H1 (cell line): ENCODE results near the gene FASN. TPM values are rescaled to one million over a fixed set of nuclear protein-coding genes. Genes with fewer than 3 reads are reported as not detected.

Experiments used
- CTCF ChIA-PET: fragments of 300-600 bp; sonication (Branson Sonifier 250); formaldehyde crosslinking; loops from one replicate; lab custom pipeline; 2021; ENCODE audit not compliant: partially characterized antibody; lab: Charles Lee
- POLR2A ChIA-PET: fragments of 300-600 bp; sonication (Branson Sonifier 250); formaldehyde crosslinking; loops from one replicate; lab custom pipeline; 2021; ENCODE audit warnings: inconsistent platforms; ENCODE audit not compliant: partially characterized antibody; lab: Charles Lee
- DNase-seq, 2 experiments: peaks; one replicate each; pipeline versions ENCODE4 v3.0.0 to v3.0.0-alpha.2; 2010 to 2022; ENCODE audit warnings: low spot score in 2 of 2, low read depth in 1 of 2, mixed read lengths in 1 of 2
- FAIRE-seq: peaks from 2 replicates; lab custom pipeline; 2011; peaks lifted over from hg19 to GRCh38; lab: Jason Lieb, UNC
- H2AFZ ChIP-seq: 2 replicates; pipeline ENCODE4 v1.8.1; 2012; ENCODE audit warnings: low read length, inconsistent platforms
- H2AK5ac ChIP-seq: 2 replicates; pipeline ENCODE4 v1.6.1; 2013; ENCODE audit warnings: low read depth, low read length
- H2BK120ac ChIP-seq: replicated peaks from 2 replicates; pipeline ENCODE3; 2013; ENCODE audit warnings: low read depth, low read length, inconsistent platforms
- H2BK12ac ChIP-seq: 2 replicates; pipeline ENCODE4 v1.6.1; 2013; ENCODE audit warnings: low read depth, low read length
- H2BK15ac ChIP-seq: 2 replicates; pipeline ENCODE4 v1.6.1; 2013; ENCODE audit warnings: low read length
- H2BK20ac ChIP-seq: 2 replicates; pipeline ENCODE4 v1.6.1; 2013; ENCODE audit warnings: low read length
- H2BK5ac ChIP-seq: 2 replicates; pipeline ENCODE4 v1.6.1; 2013; ENCODE audit warnings: low read depth, low read length
- H3K14ac ChIP-seq: 2 replicates; pipeline ENCODE4 v1.6.1; 2013; ENCODE audit warnings: inconsistent platforms; ENCODE audit not compliant: insufficient read length
- H3K18ac ChIP-seq: 2 replicates; pipeline ENCODE4 v1.6.1; 2013; ENCODE audit warnings: low read length; ENCODE audit errors: extremely low read depth
- H3K23ac ChIP-seq: 2 replicates; pipeline ENCODE4 v1.6.1; 2013; ENCODE audit warnings: inconsistent platforms; ENCODE audit not compliant: insufficient read length
- H3K23me2 ChIP-seq: 2 replicates; pipeline ENCODE4 v1.6.1; 2013; ENCODE audit warnings: low read depth, low read length
- H3K27ac ChIP-seq: 2 replicates; pipeline ENCODE4 v1.6.1; 2011; ENCODE audit warnings: low read depth, low read length, inconsistent platforms
- H3K27me3 ChIP-seq, 4 experiments: replicated peaks in 1 of 4; 1 replicate in 1 of 4; 2 replicates in 3 of 4; pipeline versions ENCODE4 v1.6.1 to v1.8.1; 2011 to 2013; ENCODE audit warnings: low read length in 3 of 4, mild to moderate bottlenecking in 3 of 4, inconsistent platforms in 2 of 4, mixed read lengths in 2 of 4, moderate library complexity in 1 of 4; ENCODE audit not compliant: control insufficient read depth in 3 of 4, insufficient read depth in 3 of 4; ENCODE audit errors: extremely low read depth in 1 of 4
- H3K36me3 ChIP-seq, 4 experiments: 2 replicates each; pipeline versions ENCODE4 v1.6.1 to v1.8.1; 2011 to 2013; ENCODE audit warnings: mild to moderate bottlenecking in 4 of 4, low read length in 3 of 4, moderate library complexity in 2 of 4, control low read depth in 1 of 4, inconsistent platforms in 1 of 4; ENCODE audit not compliant: insufficient read depth in 4 of 4, control insufficient read depth in 2 of 4
- H3K4ac ChIP-seq: replicated peaks from 2 replicates; pipeline ENCODE3; 2013; ENCODE audit warnings: low read length, low read depth, mixed read lengths, inconsistent platforms; ENCODE audit not compliant: insufficient read length
- H3K4me1 ChIP-seq, 4 experiments: replicated peaks in 1 of 4; 1 replicate in 1 of 4; 2 replicates in 3 of 4; pipeline versions ENCODE4 v1.6.1 to v1.8.1; 2011 to 2013; ENCODE audit warnings: low read length in 3 of 4, inconsistent platforms in 2 of 4, mixed read lengths in 1 of 4; ENCODE audit not compliant: insufficient read depth in 4 of 4, control insufficient read depth in 3 of 4
- H3K4me2 ChIP-seq, 2 experiments: 2 replicates each; pipeline versions ENCODE4 v1.6.1 to v1.8.1; 2011 to 2013; ENCODE audit warnings: low read depth in 2 of 2, low read length in 2 of 2, control low read depth in 1 of 2, inconsistent platforms in 1 of 2, mild to moderate bottlenecking in 1 of 2; ENCODE audit not compliant: insufficient read depth in 1 of 2
- H3K4me3 ChIP-seq, 4 experiments: fragments of 200-600, 300-600 bp in 1 of 4; sonication (generic), shearing (Covaris generic), sonication (Bioruptor Twin) in 1 of 4; 2 replicates each; pipeline versions ENCODE4 v1.5.1 to v1.8.1; 2011 to 2016; ENCODE audit warnings: low read length in 4 of 4, low read depth in 3 of 4, control low read depth in 2 of 4, inconsistent platforms in 2 of 4, mild to moderate bottlenecking in 2 of 4, mixed read lengths in 1 of 4, moderate library complexity in 1 of 4; ENCODE audit not compliant: insufficient read depth in 2 of 4; ENCODE audit errors: extremely low read depth in 1 of 4
- H3K56ac ChIP-seq: replicated peaks from 2 replicates; pipeline ENCODE3; 2013; ENCODE audit warnings: low read depth, mild to moderate bottlenecking, mixed read lengths, low read length, inconsistent platforms; ENCODE audit not compliant: insufficient read length
- H3K79me1 ChIP-seq: 2 replicates; pipeline ENCODE4 v1.6.1; 2013; ENCODE audit warnings: low read depth, low read length, control low read depth
- H3K79me2 ChIP-seq, 2 experiments: 2 replicates each; pipeline versions ENCODE4 v1.6.1 to v1.8.1; 2012 to 2013; ENCODE audit warnings: low read length in 2 of 2, mild to moderate bottlenecking in 2 of 2, inconsistent platforms in 1 of 2; ENCODE audit not compliant: insufficient read depth in 2 of 2, control insufficient read depth in 1 of 2
- H3K9ac ChIP-seq, 4 experiments: replicated peaks in 1 of 4; 1 replicate in 1 of 4; 2 replicates in 3 of 4; pipeline versions ENCODE4 v1.6.1 to v1.8.1; 2011 to 2013; ENCODE audit warnings: low read depth in 3 of 4, low read length in 3 of 4, control low read depth in 2 of 4, mild to moderate bottlenecking in 2 of 4, moderate library complexity in 2 of 4, inconsistent platforms in 1 of 4; ENCODE audit errors: extremely low read depth in 1 of 4
- H3K9me3 ChIP-seq, 2 experiments: 2 replicates each; pipeline versions ENCODE4 v1.6.1 to v1.8.1; 2012 to 2013; ENCODE audit warnings: mild to moderate bottlenecking in 2 of 2, moderate library complexity in 2 of 2, control low read depth in 1 of 2, inconsistent platforms in 1 of 2, low read depth in 1 of 2, low read length in 1 of 2, mixed read lengths in 1 of 2; ENCODE audit not compliant: insufficient read depth in 2 of 2
- H4K20me1 ChIP-seq, 2 experiments: replicated peaks in 1 of 2; 2 replicates each; pipeline versions ENCODE3 to v1.8.1; 2011 to 2013; ENCODE audit warnings: inconsistent platforms in 2 of 2, low read length in 2 of 2, mild to moderate bottlenecking in 1 of 2; ENCODE audit not compliant: insufficient read depth in 2 of 2, control insufficient read depth in 1 of 2
- H4K5ac ChIP-seq: 2 replicates; pipeline ENCODE4 v1.6.1; 2013; ENCODE audit warnings: low read length, low read depth, mixed read lengths, inconsistent platforms; ENCODE audit not compliant: insufficient read length
- H4K8ac ChIP-seq: 2 replicates; pipeline ENCODE4 v1.8.0; 2013; ENCODE audit warnings: mild to moderate bottlenecking, moderate library complexity, low read length, inconsistent platforms; ENCODE audit not compliant: insufficient read depth; ENCODE audit errors: extremely low read depth
- H4K91ac ChIP-seq: replicated peaks from 2 replicates; pipeline ENCODE3; 2013; ENCODE audit warnings: low read length, mixed read lengths, inconsistent platforms; ENCODE audit not compliant: insufficient read length
- CHD2 ChIP-seq: IDR thresholded peaks from 2 replicates; pipeline ENCODE4 v1.6.1; 2012; ENCODE audit warnings: low read length, improper control_type of control experiment
- CTCF ChIP-seq, 3 experiments: IDR thresholded peaks; 1 replicate in 2 of 3; 2 replicates in 1 of 3; pipeline versions ENCODE4 v1.5.1 to v1.6.1; 2011; ENCODE audit warnings: low read length in 3 of 3, mild to moderate bottlenecking in 3 of 3, inconsistent platforms in 2 of 3, low read depth in 1 of 3, moderate library complexity in 1 of 3; ENCODE audit not compliant: insufficient read depth in 1 of 3; ENCODE audit errors: control extremely low read depth in 1 of 3
- HDAC2 ChIP-seq, 2 experiments: fragments of 300-600 bp in 1 of 2; sonication (generic) in 1 of 2; IDR thresholded peaks; 2 replicates each; pipeline ENCODE4 v1.6.1; 2011 to 2012; ENCODE audit warnings: low read depth in 2 of 2, low read length in 2 of 2, mild to moderate bottlenecking in 2 of 2, moderate library complexity in 2 of 2, borderline replicate concordance in 1 of 2, inconsistent platforms in 1 of 2
- KDM5A ChIP-seq: fragments of 200-600 bp; IDR thresholded peaks from 2 replicates; pipeline ENCODE4 v1.7.1; 2012; ENCODE audit warnings: mild to moderate bottlenecking, low read length, inconsistent platforms, mixed read lengths
- POLR2A ChIP-seq, 2 experiments: IDR thresholded peaks; 1 replicate in 1 of 2; 2 replicates in 1 of 2; pipeline ENCODE4 v1.6.1; 2011; ENCODE audit warnings: low read depth in 2 of 2, low read length in 2 of 2, mild to moderate bottlenecking in 2 of 2; ENCODE audit errors: control extremely low read depth in 1 of 2
- POLR2AphosphoS5 ChIP-seq: IDR thresholded peaks from 2 replicates; pipeline ENCODE4 v1.6.1; 2011; ENCODE audit warnings: low read depth, low read length
- POU5F1 ChIP-seq: IDR thresholded peaks from 2 replicates; pipeline ENCODE4 v1.6.1; 2011; ENCODE audit warnings: low read depth, mild to moderate bottlenecking, low read length, moderate library complexity
- SP1 ChIP-seq: IDR thresholded peaks from 2 replicates; pipeline ENCODE4 v1.6.1; 2011; ENCODE audit warnings: low read depth, low read length
- TBP ChIP-seq: IDR thresholded peaks from 2 replicates; pipeline ENCODE4 v1.6.1; 2011; ENCODE audit warnings: low read depth, low read length, improper control_type of control experiment
- TEAD4 ChIP-seq: IDR thresholded peaks from 2 replicates; pipeline ENCODE4 v1.6.1; 2012; ENCODE audit warnings: low read depth, low read length, inconsistent platforms, mixed read lengths
- WGBS, 2 experiments: shearing (Covaris generic) in 1 of 2; methylation state at CpG; one replicate each; pipeline versions ENCODE4 v1.1.6 to v1.1.7; 2013 to 2015; ENCODE audit warnings: low lambda C conversion rate in 2 of 2, mixed read lengths in 2 of 2, inconsistent platforms in 1 of 2, low coverage in 1 of 2, missing lambda C conversion rate in 1 of 2; ENCODE audit not compliant: insufficient replicate concordance in 2 of 2, insufficient coverage in 1 of 2, insufficient read length in 1 of 2; ENCODE audit errors: extremely low coverage in 1 of 2, missing lambda C conversion rate in 1 of 2; 5-methylcytosine and 5-hydroxymethylcytosine counted together
- polyA plus RNA-seq, 7 experiments: library from polyadenylated mRNA; depleted of rRNA in 3 of 7; stranded (reverse) in 5 of 7; unstranded in 2 of 7; fragments of >200 nt in 5 of 7; fragments of 200-250 nt in 2 of 7; gene quantifications; 1 replicate in 5 of 7; 2 replicates in 1 of 7; 4 replicates in 1 of 7; pipeline versions ENCODE4 v1.2.1 to v1.2.3, GENCODE V29; 2011 to 2013; ENCODE audit warnings: missing spikeins in 2 of 7, mixed read lengths in 2 of 7
- total RNA-seq: library from RNA; stranded (reverse); fragmentation: NEBNext Ultra II Directional; extraction: Animal tissue kit (Norgen Biotek cat#: 25700); gene quantifications from 2 replicates; pipeline ENCODE4 v1.2.1, GENCODE V29; 2021

FASN gene
- total and polyA plus RNA-seq, 2 of the 8 experiments (the other 6 are each of a cell fraction or from before 2014, with no cell fraction given) = 143 to 561 TPM

DNA sequence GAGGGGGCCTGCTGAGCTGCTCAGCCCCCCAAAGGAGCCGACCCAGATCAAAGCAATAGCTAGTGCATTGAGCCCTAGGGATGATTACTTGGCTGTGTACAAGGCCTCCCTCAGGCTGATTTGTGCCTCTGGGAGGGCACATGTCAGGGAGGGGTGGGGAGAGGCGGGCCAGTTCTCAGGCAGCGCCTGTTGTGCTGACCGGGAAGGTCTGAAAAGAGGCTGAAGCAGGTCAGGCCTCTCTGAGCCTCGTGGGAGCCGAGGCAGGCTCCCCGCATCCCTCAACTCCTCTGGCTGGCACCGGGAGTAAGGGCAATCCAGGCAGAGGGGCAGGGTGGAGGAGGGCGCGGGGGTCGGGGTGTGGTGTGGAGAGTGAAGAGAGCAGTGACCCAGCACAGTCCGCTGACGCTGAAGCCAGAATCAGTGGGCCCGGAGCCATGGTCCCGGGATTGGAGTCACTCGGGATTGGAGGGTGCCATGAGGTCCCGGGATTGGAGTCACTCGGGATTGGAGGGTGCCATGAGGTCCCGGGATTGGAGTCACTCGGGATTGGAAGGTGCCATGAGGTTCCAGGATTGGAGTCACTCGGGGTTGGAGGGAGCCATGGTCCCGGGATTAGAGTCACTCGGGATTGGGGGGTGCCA lies 63.5 kb downstream of the FASN start:
- FAIRE-seq (no peak), DNase-seq (no peak)
- Histone ChIP-seq H3K14ac (no peak overlapping the region), H2BK5ac (no peak overlapping the region), H3K27ac (no peak overlapping the region), H2BK12ac (no peak overlapping the region), H2AFZ (no peak overlapping the region), H3K23ac (no peak overlapping the region), H3K23me2 (peaks cover 13% of the 10 kb centered on the region; the same call in 1 of the 2 replicates), H3K4me1 (peaks cover 3 to 13% (median 7%) of the 10 kb centered on the region in 4 experiments; a peak in 6 of 7 replicates), H4K8ac (no peak overlapping the region), H3K36me3 (no peaks in the 10 kb centered on the region; a peak in 1 of 8 replicates), H3K4me3 (no peak overlapping the region), H4K91ac (no peak overlapping the region), H3K9me3 (no peaks in the 10 kb centered on the region), H3K79me2 (peaks cover 0 to 2% of the 10 kb centered on the region in 2 experiments; a peak in 1 of 4 replicates), H3K4me2 (no peak overlapping the region), H3K9ac (no peak overlapping the region), H3K4ac (no peak overlapping the region), H3K79me1 (peaks cover 3% of the 10 kb centered on the region; the same call in 1 of the 2 replicates), H2BK120ac (no peak overlapping the region), H2BK20ac (no peak overlapping the region), H2BK15ac (no peak overlapping the region), H3K27me3 (no peaks in the 10 kb centered on the region; a peak in 1 of 7 replicates), H4K20me1 (peaks cover 2 to 12% of the 10 kb centered on the region in 2 experiments), H4K5ac (no peak overlapping the region), H3K18ac (no peak overlapping the region), H3K56ac (no peak overlapping the region), H2AK5ac (no peak overlapping the region)
- ChIA-PET CTCF (interaction anchor here (1.2 to 1.9 kb wide), 6 partner anchors 14 to 171 kb away, joined by 3 to 11 read pairs (median 4); no protein-coding TSS in a partner anchor), POLR2A (interaction anchor here (0.7 to 1.8 kb wide), 9 partner anchors 15 to 195 kb away, joined by 3 to 8 read pairs (median 4); no protein-coding TSS in a partner anchor)
- WGBS, 2 experiments = 77% methylated on average over 15 of the region's 23 CpGs; no CpG with 5 or more reads in 1 of the 2 experiments
- TF ChIP-seq TEAD4 = no peak
- no peak for TF ChIP-seq CTCF (IDR thresholded peaks at IDR 0.05; ENCODE audit: control extremely low read depth in 1 of 3, insufficient read depth in 1 of 3, low read depth in 1 of 3, low read length in 3 of 3)
- TF ChIP-seq CHD2 = 0 out of 2 replicates have a peak, but pooled peaks have one; percentile 37
- no peak for TF ChIP-seq POU5F1
- TF ChIP-seq HDAC2 (IDR thresholded peaks at IDR 0.05; ENCODE audit: borderline replicate concordance in 1 of 2, low read depth in 2 of 2, low read length in 2 of 2) = no peak
- TF ChIP-seq TBP = peak; percentile 16; the same call in 1 of the 2 replicates
- no peak for TF ChIP-seq KDM5A
- TF ChIP-seq SP1 = peak; percentile 95
- no peak for TF ChIP-seq POLR2A (IDR thresholded peaks at IDR 0.05; ENCODE audit: control extremely low read depth in 1 of 2, low read depth in 2 of 2, low read length in 2 of 2)
- TF ChIP-seq POLR2AphosphoS5 = no peak
